ENCODE data around the gene RNF157. TPM values are rescaled to one million over a fixed set of nuclear protein-coding genes. Genes with fewer than 3 reads are reported as not detected.

The RNF157 gene
- total RNA-seq, 1 donor: 0.36 TPM

DNA sequence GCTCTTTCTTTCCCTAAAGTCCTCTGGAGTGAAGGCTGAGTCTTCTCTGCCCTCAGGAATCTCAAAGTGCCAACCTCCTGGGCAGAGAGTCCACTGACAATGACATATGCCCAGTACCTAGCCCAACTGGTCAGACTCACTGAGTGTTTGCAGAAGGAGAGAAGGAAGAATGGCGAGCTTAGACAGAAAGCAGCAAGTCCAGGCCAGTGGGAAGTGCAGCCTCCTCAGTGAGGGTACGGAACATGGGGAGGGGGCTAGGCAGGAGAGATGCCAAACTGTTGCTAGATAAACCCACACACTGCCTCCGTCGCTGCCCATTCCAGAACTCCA, 137.4 kb downstream of the RNF157 start:
- no peaks in the 10 kb centered on the region for H4K20me1 ChIP-seq (ENCODE audit: insufficient read depth, low read length)
- TF ChIP-seq, protein P1, sequence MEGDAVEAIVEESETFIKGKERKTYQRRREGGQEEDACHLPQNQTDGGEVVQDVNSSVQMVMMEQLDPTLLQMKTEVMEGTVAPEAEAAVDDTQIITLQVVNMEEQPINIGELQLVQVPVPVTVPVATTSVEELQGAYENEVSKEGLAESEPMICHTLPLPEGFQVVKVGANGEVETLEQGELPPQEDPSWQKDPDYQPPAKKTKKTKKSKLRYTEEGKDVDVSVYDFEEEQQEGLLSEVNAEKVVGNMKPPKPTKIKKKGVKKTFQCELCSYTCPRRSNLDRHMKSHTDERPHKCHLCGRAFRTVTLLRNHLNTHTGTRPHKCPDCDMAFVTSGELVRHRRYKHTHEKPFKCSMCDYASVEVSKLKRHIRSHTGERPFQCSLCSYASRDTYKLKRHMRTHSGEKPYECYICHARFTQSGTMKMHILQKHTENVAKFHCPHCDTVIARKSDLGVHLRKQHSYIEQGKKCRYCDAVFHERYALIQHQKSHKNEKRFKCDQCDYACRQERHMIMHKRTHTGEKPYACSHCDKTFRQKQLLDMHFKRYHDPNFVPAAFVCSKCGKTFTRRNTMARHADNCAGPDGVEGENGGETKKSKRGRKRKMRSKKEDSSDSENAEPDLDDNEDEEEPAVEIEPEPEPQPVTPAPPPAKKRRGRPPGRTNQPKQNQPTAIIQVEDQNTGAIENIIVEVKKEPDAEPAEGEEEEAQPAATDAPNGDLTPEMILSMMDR (IDR thresholded peaks at IDR 0.05; ENCODE audit: extremely low read depth, low read depth, low read length): no peak
- peak; percentile 79 for DNase-seq (ENCODE audit: insufficient read length, low spot score, missing footprints)

DNA sequence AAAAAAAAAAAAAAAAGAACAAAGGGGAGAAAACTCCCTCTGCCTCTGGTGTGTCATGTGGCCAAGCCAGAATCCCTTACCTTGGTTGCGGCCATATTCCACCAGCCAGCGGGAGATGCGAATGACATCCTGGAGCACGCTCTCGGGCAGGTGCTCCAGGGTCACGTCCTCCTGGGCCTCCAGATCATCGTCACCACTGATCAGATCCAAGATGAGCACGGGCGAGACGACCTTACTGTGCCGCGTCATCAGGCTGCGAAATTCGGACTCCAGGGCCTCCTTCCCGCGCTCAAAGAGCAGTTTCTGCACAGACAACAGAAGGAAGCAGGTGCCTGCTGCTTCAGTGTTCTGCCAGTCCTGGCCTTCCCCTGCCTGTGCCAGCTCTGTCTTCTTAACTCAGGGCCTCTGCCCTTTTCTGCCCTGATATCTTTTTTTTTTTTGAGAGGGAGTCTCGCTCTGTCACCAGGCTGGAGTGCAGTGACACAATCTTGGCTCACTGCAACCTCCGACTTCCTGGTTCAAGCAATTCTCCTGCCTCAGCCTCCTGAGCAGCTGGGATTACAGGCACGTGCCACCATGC, 142.5 kb downstream of the RNF157 start:
- Histone ChIP-seq H2AFZ (ENCODE audit: low read length) (no peak overlapping the region), H3K36me3 (ENCODE audit: insufficient read depth, low read length) (peaks cover 67% of the 10 kb centered on the region), H3K27me3 (ENCODE audit: insufficient read depth, low read length) (no peaks in the 10 kb centered on the region), H3K4me3 (ENCODE audit: insufficient read depth, low read length) (no peak overlapping the region), H4K20me1 (ENCODE audit: insufficient read depth, low read length) (peaks cover 16% of the 10 kb centered on the region), H3K4me2 (ENCODE audit: insufficient read depth, low read length) (no peak overlapping the region), H3K27ac (ENCODE audit: low read depth, low read length) (no peak overlapping the region), H3K79me2 (ENCODE audit: insufficient read depth, low read length) (peaks cover 15% of the 10 kb centered on the region), H3K4me1 (ENCODE audit: insufficient read depth, low read length) (peaks cover 8% of the 10 kb centered on the region), H3K9me3 (ENCODE audit: low read depth, low read length) (no peaks in the 10 kb centered on the region)
- TF ChIP-seq, protein P1 (IDR thresholded peaks at IDR 0.05; ENCODE audit: extremely low read depth, low read depth, low read length): no peak
- DNase-seq (ENCODE audit: insufficient read length, low spot score, missing footprints): peak; percentile 4

More for the DNA sequence above, 137.4 kb downstream of the RNF157 start:
- Histone ChIP-seq H3K27ac (ENCODE audit: low read depth, low read length) (peak overlapping the region; percentile 87), H3K4me1 (ENCODE audit: insufficient read depth, low read length) (peaks cover 9% of the 10 kb centered on the region), H3K27me3 (ENCODE audit: insufficient read depth, low read length) (no peaks in the 10 kb centered on the region), H3K79me2 (ENCODE audit: insufficient read depth, low read length) (peaks cover 23% of the 10 kb centered on the region), H3K36me3 (ENCODE audit: insufficient read depth, low read length) (peaks cover 30% of the 10 kb centered on the region), H2AFZ (ENCODE audit: low read length) (peak overlapping the region; percentile 100), H3K4me3 (ENCODE audit: insufficient read depth, low read length) (peak overlapping the region; percentile 98), H3K9me3 (ENCODE audit: low read depth, low read length) (no peaks in the 10 kb centered on the region), H3K4me2 (ENCODE audit: insufficient read depth, low read length) (peak overlapping the region; percentile 95)

DNA sequence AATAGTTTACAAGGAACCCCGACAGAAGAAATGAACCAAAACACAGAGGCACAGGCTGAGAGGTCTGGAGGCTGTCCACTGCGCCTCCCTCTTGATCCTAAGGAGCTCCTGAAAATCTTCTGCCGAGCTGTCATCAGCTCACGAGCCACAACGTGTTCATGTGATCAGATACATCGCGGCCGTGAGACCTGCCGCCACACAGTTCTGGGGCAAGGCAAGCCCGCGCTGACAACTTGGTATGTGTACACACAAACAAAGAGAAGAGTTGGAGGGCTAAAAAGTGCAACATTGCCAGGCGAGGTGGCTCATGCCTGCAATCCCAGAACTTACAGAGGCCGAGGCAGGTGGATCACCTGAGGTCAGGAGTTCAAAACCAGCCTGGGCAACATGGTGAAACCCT, 144.3 kb downstream of the RNF157 start:
- TF ChIP-seq, protein P1 (IDR thresholded peaks at IDR 0.05; ENCODE audit: extremely low read depth, low read depth, low read length): no peak
- Histone ChIP-seq H3K4me1 (ENCODE audit: insufficient read depth, low read length) (peaks cover 5% of the 10 kb centered on the region), H2AFZ (ENCODE audit: low read length) (no peak overlapping the region), H3K27me3 (ENCODE audit: insufficient read depth, low read length) (no peaks in the 10 kb centered on the region), H3K4me2 (ENCODE audit: insufficient read depth, low read length) (no peak overlapping the region), H3K4me3 (ENCODE audit: insufficient read depth, low read length) (no peak overlapping the region), H3K79me2 (ENCODE audit: insufficient read depth, low read length) (peaks cover 8% of the 10 kb centered on the region), H3K9me3 (ENCODE audit: low read depth, low read length) (no peaks in the 10 kb centered on the region), H4K20me1 (ENCODE audit: insufficient read depth, low read length) (peaks cover 22% of the 10 kb centered on the region), H3K27ac (ENCODE audit: low read depth, low read length) (no peak overlapping the region), H3K36me3 (ENCODE audit: insufficient read depth, low read length) (peaks cover 68% of the 10 kb centered on the region)
- peak; percentile 5 for DNase-seq (ENCODE audit: insufficient read length, low spot score, missing footprints)

DNA sequence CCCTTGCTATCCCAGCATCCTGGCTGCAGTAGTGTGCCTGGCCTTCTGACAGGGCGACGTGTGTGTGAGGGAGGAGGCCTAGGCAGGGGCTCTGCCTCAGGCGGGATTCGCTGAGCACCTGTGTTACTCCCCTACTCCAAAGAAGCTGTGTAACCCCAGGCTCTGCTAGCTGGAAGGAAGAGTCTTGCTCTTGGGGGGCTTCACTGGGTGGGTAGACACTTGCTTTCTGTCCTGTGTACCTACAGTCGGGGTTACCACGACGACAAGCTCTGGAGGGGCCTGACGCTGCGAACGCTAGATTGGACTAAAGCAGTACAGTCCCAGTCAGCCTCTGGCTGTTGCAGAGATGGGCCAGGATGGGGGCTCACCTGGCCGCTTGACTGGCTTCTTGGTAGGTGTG, 146.2 kb downstream of the RNF157 start:
- H3K4me1 ChIP-seq (ENCODE audit: insufficient read depth, low read length): peaks cover 5% of the 10 kb centered on the region
- TF ChIP-seq, protein P1 (IDR thresholded peaks at IDR 0.05; ENCODE audit: extremely low read depth, low read depth, low read length): no peak
- H3K4me3 ChIP-seq (ENCODE audit: insufficient read depth, low read length): no peak overlapping the region
- H3K4me2 ChIP-seq (ENCODE audit: insufficient read depth, low read length): no peak overlapping the region
- peaks cover 55% of the 10 kb centered on the region for H3K36me3 ChIP-seq (ENCODE audit: insufficient read depth, low read length)
- peak overlapping the region; percentile 66 for H3K27ac ChIP-seq (ENCODE audit: low read depth, low read length)
- peaks cover 25% of the 10 kb centered on the region for H4K20me1 ChIP-seq (ENCODE audit: insufficient read depth, low read length)
- H3K9me3 ChIP-seq (ENCODE audit: low read depth, low read length): no peaks in the 10 kb centered on the region
- no peak for DNase-seq (ENCODE audit: insufficient read length, low spot score, missing footprints)
- H3K79me2 ChIP-seq (ENCODE audit: insufficient read depth, low read length): peaks cover 8% of the 10 kb centered on the region
- no peak overlapping the region for H2AFZ ChIP-seq (ENCODE audit: low read length)
- H3K27me3 ChIP-seq (ENCODE audit: insufficient read depth, low read length): no peaks in the 10 kb centered on the region

Data from osteoblast (primary cell).